C4-2B (cell line): Measurements from ENCODE around the gene CLDN34.

Source experiments
- ZFX ChIP-seq: fragments of 450-650 bp; IDR thresholded peaks from 2 replicates; pipeline ENCODE4 v1.6.1; 2017
- TF ChIP-seq, protein P1 (sequence below): fragments of 450-650 bp; conservative IDR thresholded peaks from 2 replicates; pipeline ENCODE4 v1.5.1; 2017; ENCODE audit warnings: mild to moderate bottlenecking

DNA sequence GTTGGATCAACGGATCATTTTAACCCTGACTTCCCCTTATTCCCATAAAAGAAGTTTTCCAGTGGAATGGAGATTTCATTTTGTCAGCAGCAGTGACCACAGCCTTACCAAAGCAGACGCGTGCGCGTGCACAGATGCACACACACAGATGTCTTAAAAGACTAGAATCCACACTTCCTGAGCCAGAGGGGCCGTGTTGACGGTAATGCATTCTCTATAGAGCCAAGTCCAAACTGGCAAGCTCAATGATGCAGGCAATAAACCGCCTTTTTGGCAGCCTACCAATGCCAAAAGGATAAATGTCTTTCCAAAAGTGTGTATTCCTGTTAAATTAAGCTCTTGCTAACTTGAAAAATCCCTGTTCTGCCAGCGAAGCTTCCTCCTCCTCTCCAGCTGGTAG is 18.8 kb upstream of the CLDN34 start:
- TF ChIP-seq, protein P1, sequence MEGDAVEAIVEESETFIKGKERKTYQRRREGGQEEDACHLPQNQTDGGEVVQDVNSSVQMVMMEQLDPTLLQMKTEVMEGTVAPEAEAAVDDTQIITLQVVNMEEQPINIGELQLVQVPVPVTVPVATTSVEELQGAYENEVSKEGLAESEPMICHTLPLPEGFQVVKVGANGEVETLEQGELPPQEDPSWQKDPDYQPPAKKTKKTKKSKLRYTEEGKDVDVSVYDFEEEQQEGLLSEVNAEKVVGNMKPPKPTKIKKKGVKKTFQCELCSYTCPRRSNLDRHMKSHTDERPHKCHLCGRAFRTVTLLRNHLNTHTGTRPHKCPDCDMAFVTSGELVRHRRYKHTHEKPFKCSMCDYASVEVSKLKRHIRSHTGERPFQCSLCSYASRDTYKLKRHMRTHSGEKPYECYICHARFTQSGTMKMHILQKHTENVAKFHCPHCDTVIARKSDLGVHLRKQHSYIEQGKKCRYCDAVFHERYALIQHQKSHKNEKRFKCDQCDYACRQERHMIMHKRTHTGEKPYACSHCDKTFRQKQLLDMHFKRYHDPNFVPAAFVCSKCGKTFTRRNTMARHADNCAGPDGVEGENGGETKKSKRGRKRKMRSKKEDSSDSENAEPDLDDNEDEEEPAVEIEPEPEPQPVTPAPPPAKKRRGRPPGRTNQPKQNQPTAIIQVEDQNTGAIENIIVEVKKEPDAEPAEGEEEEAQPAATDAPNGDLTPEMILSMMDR: no peak
- no peak for TF ChIP-seq ZFX
